Stimulated activated CD4-positive, alpha-beta T cell treated with anti-CD3 and anti-CD28 coated beads, Interleukin-1b, Interleukin-23, amount 100 ng/mL, for 1 hour (primary cell): ENCODE results near the gene VIPR2.

Experiments used
- DNase-seq, 2 donors: peaks; one replicate each; pipeline ENCODE4 v3.0.0-alpha.2; 2020; ENCODE audit warnings: low read depth in 2 of 2

VIPR2 gene

DNA sequence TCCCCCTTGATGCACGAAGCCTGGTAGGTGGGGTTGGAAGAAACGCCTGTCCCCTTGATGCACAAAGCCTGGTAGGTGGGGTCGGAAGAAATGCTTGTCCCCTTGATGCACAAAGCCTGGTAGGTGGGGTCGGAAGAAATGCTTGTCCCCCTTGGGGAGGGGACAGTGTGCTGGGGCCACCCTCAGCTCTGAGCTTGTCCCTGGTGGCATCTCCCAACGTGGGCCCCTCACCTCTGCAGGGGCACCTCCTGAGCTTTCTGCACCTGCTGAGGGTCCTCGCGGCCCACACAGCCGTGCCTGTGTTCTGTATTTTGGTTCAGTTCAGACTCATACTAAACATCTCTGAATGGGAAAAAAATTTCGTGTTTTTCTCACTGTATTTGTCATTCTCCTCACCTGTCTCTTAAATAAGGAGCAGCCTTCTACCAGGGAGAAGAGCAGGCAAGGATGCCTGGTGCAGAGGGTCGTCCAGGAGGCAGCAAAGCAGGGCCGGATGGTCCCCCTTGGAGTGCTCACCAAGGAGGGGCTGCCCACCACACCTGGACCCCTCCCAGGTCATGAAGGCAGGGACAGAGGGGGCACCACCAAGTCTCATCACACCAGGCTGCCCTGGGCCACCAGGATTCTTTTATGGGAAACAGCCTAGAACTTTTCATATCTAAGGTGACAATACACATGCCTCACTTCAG, 24.7 kb downstream of the VIPR2 start:
- DNase-seq: no peak

DNA sequence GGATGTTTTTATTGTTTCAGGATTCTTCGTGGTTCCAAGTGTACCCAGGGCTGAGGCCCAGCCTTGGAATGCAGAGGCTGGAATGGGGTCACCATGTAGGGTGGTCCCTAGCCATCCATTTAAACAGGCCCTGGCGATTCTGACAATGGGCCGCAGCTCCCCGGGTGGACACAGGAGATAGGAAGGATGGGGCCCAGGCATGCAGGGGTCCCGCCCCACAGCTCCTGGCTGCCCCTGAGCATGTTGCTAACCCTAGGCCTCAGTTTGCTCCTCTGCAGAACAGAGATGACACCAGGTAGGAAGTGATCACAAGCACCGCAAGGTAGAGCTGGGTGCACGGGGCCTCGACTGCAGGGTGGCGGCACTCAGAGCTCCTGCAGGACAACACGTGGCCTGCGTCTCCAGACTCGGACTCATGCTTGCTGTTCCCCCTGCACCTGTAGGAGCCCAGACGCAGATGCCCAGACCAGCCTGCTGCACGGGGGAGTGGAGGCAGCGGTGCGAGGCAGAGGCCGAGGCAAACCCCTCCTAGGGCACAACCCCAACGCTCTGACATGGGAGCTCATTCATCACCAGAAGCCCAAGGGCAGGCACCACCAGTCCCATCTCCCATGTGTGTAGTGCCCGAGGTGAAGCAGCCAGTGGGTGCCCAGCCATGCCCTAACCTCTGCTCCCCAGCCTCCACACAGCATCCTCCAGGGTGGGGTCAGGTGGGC, 25.5 kb downstream of the VIPR2 start:
- no peak for DNase-seq

DNA sequence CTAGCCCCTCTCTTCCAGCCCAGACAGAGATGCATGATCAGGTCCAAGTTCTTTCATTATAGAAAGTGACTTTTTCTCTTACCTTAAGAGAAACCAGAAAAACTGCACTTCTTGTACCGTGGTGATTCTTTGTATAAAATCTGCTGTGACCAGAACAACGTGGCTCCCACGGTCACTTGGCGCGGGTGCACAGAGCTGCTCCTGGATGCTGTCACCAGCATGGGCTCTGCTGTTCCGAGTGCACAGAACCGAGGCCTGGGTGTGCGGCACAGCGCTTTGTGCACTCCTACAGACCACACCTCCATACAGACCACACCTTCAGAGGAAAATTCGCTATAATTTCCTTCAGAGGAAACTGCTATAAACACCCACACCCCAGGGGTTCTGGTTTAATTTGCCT, 26.0 kb downstream of the VIPR2 start:
- no peak for DNase-seq

DNA sequence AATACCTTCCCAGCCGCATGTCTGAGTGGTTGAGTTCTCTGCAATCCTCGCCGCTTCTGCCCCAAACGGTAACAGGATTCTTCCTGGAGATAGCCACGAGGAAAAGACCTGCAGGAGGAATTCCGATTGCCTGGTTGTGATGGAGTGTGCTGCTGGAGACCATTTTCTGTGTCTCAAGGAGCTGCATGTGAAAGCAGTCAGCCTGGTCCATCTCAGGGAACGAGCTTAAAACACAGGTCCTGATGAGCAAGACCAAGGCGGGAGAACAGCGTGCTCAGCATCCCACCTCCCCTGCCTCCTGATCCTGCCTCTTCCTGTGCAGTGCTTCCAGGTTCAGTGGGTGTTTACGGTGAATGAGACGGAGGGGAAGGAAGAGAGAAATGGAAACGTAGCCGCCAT, 26.5 kb downstream of the VIPR2 start:
- DNase-seq: no peak

DNA sequence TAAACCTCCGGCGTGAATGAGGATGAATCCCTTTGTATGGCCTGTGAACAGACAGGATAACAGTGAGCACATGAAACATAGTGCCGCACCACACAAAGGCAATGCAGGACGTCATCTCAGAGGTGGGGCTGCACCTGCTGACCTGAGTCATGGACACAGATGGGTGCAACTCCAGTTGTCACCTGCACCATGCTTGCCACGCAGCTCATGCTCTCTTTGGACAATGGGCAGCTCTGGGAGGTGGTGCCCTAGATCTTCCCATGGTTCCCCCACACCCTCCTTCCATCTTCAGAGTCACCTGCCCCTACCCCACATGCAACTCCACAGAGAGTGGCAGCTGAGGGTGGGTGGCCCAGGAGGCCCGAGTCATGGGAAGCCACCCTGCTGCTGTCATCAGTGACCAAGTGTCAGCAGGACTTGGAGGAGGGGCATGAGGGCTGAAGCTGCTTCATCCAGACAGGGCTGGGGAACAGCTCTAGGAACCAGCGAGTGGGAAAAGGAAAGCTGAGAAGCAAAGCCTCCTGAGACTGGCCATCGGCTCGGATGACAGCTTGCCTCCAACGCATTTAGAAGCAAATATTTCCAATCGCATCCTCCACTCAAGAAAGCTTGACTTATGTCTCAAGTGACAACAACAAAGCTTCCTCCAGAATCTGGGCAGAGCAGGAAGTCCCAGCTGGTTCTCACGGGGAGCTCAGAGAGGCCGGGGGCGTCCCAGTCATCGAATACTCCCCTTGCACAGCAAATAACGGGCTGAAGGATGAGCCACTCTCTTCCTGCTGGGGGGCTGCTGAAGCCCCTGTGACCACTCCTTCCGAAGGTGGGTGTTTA, 27.1 kb downstream of the VIPR2 start:
- DNase-seq: no peak

DNA sequence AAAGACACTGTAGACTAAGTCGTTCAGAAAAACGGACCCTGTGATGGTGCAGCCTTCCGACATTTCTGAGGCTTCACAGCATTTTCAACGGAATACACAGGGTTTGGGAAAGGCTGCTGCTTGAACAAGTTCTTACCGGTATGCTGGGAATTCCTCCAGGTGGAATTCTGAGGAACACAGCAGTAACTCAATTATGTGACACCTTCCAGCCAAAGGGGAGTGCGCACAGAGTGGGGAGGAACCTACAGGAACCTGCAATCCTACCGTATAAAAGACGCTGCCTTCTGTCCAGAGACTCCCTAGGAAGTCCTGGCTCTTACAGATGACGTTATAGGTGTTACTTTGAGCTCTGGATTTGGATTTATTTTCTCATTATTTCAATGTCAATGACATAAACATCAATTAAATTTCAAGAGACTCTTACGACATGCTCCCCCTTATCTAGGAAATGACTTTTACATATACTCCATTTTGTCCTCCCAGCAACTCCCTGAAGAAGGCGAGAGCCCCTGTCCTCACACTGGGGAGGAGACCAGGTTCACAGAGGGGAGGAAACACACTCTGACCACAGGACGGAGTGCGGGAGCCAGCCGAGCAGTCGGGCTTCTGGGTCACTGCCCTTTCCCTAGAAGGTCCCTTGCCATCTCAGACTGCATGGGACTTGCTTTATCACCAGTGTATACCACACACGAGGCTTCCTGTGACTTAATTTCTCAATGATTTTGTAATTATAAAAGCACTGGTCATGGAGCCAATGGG, 27.9 kb downstream of the VIPR2 start:
- no peak for DNase-seq

DNA sequence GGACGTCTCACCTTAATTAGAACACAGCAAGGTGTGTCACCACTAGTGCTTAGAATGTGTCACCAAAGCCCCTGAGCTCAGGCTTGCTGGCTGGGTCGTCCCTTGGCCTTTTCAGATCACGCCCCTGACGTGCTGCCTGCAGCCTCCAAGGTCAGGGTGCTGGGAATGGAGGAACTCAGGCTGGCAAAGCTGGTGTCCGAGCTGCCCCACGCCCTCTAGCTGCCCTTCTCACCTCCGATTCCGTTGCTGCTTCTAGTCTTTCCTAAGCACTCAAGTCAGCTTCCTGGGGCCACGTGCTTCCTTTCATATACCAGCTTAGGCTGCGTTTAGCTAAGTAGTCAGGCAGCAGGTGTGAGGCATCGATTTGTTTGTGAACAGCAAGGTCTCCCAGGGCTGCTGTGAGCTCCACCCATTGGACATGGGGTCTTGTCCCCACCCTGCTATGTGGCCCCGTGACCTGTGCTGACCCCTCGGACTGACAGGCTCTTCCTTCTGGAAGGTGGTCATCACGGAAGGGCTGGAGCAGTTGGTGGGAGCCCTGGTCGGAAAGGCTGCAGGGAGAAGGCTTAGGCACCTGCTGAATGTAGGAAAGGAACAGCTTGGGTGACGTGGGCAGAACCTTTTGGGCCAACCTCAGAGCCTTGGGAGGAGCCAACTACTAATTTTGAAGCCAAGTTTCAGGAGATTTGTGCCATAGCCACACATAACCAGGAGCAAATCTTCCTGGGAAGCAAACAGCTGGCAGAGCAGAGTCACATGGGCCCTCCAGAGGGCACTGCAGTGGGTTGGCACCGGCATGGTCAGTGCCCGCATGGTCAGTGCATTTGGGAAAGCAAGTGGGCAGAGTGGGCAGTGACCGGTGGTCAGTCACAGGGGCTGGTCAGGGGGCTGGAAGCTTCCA, 28.8 kb downstream of the VIPR2 start:
- DNase-seq: no peak

DNA sequence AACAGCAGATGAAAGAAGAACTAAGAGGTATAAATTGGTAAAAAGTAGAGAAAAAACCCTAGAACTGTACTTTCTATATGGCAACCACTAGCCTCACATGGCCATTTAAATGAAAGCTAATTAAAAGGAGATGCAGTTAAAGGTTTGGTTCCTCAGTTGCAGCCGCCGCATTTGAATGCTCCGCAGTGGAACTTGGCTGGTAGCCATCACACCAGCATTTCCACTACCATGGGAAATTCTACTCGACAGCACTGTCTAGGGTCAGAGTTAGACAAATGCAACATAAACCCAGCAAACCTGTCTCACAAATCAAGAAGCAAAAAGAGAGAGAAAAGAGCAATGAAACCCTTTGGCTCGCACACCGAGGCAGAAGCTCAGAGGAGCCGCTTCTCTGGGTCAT, 29.7 kb downstream of the VIPR2 start:
- no peak for DNase-seq

DNA sequence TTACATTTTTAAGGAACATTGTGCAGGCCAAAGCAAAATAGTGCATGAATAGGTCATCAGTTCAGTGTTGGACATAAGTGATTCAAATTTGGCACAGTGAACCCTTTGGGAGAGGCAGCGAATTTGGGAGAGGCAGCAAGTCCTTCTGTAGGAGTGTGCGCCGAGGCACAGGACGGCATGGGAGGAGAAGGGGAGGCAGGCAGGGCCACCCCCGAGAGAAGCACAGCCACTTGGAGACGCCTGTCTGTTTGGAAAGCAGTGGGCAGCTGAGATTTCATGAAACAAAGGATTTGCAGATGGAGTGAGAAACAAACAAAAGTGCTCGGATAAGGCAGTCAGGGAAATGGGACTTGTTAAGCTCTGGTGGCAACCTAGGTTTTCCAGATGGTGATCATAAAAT, 30.6 kb downstream of the VIPR2 start:
- no peak for DNase-seq

DNA sequence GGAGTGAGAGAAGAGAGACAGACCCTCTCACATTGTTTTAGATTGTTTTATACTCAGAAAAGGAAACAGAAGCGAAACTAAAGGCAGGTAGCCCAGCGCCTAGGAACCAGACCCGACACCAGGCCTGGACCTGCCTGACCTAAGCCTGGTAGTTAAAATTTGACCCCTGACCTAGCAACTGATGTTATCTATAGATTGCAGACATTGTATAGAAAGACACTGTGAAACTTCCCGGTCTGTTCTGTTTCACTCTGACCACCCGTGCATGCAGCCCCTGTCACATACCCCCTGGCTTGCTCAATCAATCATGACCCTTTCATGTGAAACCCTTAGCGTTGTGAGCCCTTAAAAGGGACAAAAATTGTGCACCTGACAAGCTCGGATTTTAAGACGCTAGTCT, 31.6 kb downstream of the VIPR2 start:
- DNase-seq: no peak

DNA sequence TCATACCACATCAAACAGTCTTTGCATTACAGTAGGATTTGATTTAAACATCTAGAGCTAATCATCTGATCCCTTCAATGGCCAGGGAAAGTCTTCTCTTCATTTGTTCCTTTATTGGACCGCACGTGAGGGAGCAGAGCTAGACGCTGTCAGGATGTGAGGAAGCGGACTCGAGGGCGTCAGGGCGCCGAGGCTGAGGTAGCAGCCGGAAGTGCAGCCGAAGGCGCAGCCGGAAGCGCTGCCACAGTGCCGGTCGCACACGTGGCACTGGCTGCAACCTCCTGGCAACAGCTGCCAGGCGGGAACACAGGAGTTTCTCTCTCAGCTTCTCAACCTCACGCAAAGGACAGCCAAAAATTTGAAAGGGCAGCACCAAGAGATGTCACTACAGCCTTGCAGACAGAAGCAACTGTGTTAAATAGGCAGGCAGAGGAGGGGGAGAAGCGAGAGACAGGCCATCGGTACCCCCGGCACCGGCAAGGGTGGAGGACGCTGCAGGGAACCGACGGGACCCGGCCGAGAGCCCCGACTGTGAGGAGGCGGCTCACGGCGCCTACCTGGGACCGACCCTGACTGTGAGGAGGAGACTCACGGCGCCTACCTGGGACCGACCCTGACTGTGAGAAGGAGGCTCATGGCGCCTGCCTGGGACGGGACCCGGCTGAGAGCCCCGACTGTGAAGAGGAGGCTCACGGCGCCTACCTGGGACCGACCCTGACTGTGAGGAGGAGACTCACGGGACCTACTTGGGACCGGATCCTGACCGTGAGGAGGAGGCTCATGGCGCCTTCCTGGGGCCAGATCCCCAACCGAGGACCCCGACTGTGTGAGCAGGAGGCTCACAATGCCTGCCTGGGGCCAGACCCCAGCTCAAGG, 32.3 kb downstream of the VIPR2 start:
- no peak for DNase-seq

DNA sequence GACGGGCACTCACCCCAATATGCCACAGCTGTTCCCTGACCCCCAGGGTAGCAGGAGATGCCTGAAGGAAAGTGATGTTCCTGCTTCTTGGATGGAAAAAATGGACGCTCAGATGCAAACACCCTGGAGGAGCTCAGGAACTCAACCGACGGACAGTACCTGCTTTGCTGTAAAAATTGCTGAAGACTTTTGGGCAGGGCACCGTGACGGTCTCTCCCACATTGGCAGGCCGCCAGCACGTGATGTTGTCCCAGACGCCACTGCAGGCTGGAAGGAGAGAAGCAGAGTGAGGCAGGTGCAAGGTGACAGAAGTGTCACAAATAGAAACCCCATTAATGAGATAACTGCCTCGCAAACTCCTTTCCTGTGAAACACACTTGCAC, 35.0 kb downstream of the VIPR2 start:
- no peak for DNase-seq

DNA sequence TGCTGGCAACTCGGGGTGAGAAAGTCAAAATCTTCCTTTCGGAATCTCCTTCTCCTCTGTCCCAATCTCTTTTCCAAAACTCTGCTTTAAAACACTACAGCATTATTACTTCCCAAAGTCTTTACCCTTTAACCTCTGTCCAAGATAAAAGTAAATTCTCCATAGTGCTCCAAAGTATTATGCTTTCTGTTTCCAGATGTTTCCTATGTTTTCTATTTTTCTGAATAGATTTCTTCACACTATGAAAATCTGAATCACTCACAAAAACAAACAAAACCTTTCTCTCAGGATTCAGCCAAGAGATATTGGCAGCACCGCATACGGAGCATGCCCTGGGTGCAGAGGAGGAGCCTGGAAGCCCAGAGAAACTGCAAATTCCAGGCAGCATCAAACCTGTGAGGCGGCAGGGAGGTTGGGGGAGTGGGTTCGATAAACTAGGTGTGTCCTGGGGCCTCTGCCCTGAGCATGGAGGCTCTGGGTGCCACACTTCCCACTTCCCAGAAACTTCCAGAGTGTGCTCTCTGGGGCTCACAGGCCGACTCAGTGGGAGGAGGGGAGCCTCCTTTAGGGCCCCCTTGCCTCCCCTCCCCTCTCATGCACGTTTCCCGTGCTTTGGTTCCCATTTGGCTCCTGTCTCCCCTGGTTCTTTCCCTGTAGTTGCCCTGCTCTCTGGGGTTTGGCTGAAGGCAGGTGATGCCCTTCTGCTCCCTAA, 35.6 kb downstream of the VIPR2 start:
- DNase-seq: no peak

DNA sequence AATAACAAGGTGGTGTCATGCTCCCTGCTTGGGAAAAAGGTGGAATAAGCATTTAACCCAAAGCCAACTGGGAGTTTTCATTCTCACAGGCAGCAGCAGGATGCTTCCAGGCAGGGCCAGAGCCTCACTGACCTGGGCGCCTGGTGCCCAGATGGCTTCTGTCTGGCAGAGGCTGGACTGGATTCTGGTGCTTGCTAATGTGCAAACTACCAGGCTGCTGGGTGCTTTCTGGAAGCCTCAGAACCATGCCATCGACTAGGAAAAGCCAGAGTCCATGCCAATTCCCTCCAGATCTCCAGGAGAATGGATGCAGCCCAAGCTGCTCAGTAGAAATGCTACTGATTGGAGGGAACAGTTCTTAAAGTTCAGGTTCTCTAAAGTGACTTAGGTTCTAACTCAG, 36.2 kb downstream of the VIPR2 start:
- DNase-seq: no peak

DNA sequence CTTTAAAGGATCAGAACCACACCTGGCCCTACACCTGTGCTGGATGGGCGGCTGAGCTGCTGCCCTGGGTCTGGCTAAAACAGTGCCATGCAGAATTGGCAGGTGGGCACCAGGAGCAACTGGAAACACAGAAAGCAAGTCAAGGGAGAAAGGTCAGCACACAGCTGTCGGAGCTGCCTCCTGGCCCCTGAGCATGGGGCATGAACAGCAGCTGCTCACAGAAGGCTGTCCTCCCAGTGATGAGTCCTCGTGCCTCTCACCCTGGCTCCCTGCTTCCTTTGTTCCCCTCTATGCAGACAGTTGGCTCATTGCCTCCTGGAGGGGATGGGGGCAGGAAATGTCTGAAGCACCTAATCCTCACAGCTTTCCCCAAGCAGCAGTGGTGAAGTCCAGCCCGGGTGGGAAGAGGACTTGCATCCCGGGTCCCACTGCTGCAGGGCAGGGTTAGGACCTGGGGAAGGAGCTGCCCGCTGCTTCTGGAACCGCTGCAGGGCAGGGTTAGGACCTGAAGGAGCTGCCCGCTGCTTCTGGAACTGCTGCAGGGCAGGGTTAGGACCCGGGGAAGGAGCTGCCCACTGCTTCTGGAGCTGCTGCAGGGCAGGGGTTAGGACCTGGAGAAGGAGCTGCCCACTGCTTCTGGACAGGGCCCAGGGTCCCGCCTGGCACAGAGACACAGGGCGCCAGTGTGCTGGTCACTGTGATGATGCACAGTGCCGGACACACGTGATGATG, 37.3 kb downstream of the VIPR2 start:
- no peak for DNase-seq

DNA sequence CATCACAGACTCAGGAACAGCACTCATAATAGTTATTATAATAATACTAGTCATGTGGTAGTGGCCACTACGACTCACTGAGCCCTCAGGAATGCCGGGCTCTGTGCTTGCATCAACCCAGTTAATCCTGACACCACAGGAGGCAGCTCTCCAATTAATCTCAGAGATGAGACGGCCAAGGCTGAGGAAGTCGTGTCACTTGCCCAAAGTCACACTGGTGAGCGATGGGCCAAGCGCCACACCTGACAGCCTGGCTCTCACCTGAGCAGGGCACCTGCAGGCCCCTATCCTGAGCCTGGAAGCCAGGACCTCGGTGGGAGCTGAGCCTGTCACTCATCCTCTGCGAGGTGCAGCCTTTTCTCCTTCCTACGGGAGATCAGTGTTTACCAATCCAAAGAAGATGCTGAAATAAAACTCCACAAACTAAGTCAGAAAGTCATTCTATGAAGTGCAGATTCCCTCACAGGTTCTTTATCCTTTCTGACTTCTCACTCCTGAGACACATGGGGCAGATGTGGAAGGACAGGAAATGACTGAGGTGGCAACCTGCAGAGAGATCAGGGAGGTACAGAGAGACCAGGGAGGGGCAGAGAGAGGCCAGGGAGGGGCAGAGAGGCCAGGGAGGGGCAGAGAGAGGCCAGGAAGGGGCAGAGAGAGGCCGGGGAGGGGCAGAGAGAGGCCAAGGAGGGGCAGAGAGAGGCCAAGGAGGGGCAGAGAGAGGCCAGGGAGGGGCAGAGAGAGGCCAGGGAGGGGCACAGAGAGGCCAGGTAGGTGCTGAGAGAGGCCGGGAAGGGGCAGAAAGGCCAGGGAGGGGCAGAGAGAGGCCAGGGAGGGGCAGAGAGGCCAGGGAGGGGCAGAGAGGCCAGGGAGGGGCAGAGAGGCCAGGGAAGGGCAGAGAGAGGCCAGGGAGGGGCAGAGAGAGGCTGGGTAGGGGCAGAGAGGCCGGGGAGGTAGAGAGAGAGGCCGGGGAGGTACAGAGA, 38.5 kb downstream of the VIPR2 start:
- no peak for DNase-seq

DNA sequence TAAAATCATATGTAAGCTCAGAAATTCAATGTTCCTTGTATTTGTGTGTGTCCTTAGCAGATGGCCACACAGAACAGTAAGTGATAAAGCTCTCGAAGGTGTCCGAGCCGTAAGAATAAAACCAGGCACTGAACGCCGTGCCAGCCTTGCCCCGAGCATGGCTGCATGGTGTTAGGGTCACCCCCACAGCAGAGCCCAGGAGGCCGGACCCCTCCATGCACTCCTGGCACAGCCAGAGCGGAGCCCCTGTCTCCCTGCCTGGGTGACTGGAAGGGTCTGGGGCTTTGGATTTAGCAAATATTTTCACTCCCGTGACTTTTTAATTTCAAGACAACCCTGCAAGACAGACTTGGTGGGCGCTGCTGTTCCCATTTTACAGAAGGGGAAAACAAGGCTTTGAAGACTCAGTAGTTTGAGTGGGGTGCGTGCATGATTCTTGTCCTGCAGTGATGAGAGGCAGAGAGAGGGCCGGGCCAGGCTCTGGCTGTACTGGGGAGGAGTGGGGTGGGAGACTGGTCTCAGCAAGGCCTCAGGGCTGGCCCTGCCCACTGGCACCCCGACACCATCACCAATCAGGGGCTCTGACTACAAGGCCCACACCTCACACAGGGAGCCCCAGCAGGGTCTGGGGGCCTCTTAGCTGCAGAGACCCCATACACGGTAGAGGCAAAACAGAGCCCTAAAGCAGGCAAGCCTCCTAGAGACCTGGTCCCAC, 39.4 kb downstream of the VIPR2 start:
- no peak for DNase-seq
